ENCODE measurements around the gene RDH5.

- TF ChIP-seq EP300 (IDR thresholded peaks at IDR 0.05; ENCODE audit: borderline replicate concordance in 1 of 2, low read depth in 1 of 2, low read length in 1 of 2) (no peak), CTCF (IDR thresholded peaks at IDR 0.05) (no peak), MAX (IDR thresholded peaks at IDR 0.05; ENCODE audit: low read depth) (no peak), TAF1 (IDR thresholded peaks at IDR 0.05; ENCODE audit: borderline replicate concordance, low read depth, low read length) (no peak), REST (IDR thresholded peaks at IDR 0.05; ENCODE audit: low read depth, low read length) (no peak), POLR2AphosphoS5 (IDR thresholded peaks at IDR 0.05; ENCODE audit: low read depth, low read length) (no peak), FOXM1 (IDR thresholded peaks at IDR 0.05; ENCODE audit: low read depth) (no peak), SMC3 (IDR thresholded peaks at IDR 0.05; ENCODE audit: low read depth, low read length) (no peak)
Observed at GRCh38 chr12:55755246-55755645, 35.1 kb downstream of the RDH5 start.
